H1 (cell line): Measurements from ENCODE around the gene ENPP7. TPM values are rescaled to one million over a fixed set of nuclear protein-coding genes. Genes with fewer than 3 reads are reported as not detected.

Experiments
- CREB1 ChIP-seq: IDR thresholded peaks from 2 replicates; pipeline ENCODE4 v1.6.1; 2012; ENCODE audit warnings: inconsistent platforms
- PHF8 ChIP-seq: fragments of 200-600 bp; sonication (generic); conservative IDR thresholded peaks from 2 replicates; pipeline ENCODE4 v1.7.1; 2012; ENCODE audit warnings: low read depth, mild to moderate bottlenecking, inconsistent platforms, low read length, moderate library complexity
- RBBP5 ChIP-seq: IDR thresholded peaks from 2 replicates; pipeline ENCODE4 v1.7.1; 2012; ENCODE audit warnings: low read depth, mild to moderate bottlenecking, inconsistent platforms, low read length, moderate library complexity, borderline replicate concordance
- polyA plus RNA-seq, 7 experiments: library from polyadenylated mRNA; depleted of rRNA in 3 of 7; stranded (reverse) in 5 of 7; unstranded in 2 of 7; fragments of >200 nt in 5 of 7; fragments of 200-250 nt in 2 of 7; gene quantifications; 1 replicate in 5 of 7; 2 replicates in 1 of 7; 4 replicates in 1 of 7; pipeline versions ENCODE4 v1.2.1 to v1.2.3, GENCODE V29; 2011 to 2013; ENCODE audit warnings: missing spikeins in 2 of 7, mixed read lengths in 2 of 7
- total RNA-seq: library from RNA; stranded (reverse); fragmentation: NEBNext Ultra II Directional; extraction: Animal tissue kit (Norgen Biotek cat#: 25700); gene quantifications from 2 replicates; pipeline ENCODE4 v1.2.1, GENCODE V29; 2021

ENPP7 gene
- total and polyA plus RNA-seq, 2 of the 8 experiments (the other 6 are each of a cell fraction or from before 2014, with no cell fraction given), result not detected

DNA sequence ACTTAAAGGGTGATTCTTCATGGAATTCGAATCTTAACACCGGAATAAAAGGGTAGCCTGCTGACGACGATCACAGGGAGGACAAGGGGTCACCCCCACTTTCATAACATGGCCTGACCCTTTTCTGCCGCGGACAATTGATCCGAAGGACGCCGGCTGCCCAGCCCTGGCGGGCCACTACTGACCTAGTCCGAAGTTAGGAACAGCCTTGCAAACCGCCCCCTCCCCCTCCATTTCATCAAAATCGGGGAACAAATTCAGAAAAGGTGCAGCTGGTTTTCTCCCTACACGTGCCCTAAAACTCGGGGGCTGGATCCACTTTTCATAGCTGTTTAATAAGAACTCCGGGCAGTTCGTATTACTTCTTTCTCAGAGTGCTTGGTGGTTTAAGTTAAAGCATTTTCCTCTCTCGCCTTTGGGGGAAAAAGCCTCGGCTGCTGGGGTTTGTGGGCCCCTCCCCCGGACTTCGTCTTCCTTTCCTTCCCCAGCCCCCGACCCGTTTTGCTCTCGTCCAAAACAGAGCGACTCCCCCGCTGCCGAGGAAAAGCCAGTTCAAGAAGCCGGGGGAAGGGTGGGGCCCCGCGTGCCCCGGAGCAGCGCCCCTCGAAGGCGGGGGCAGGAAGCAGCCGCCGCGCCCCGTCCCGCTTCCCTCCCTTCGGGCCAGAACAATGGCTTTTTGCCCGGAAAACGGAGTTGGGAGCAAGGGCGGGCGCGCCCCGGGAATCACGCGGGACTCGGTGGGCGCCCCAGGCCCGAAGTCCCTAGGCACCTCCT is 46.6 kb downstream of the ENPP7 start (continued):
- no peak; the same call in 1 of the 2 replicates for TF ChIP-seq PHF8
- peak; percentile 25; the same call in 1 of the 2 replicates for TF ChIP-seq RBBP5
- peak; percentile 55; the same call in 1 of the 2 replicates for TF ChIP-seq CREB1
- TF ChIP-seq, all 59 proteins: peak for 15
